ENCODE results near the gene PDE6H.

The PDE6H gene

GRCh38 chr12:14974633-14975032 is 1.8 kb downstream of the PDE6H start:
- DNase-seq (ENCODE audit: low read depth in 2 of 2): no peak

GRCh38 chr12:14975457-14975856 is 2.6 kb downstream of the PDE6H start:
- DNase-seq (ENCODE audit: low read depth in 2 of 2): no peak

- DNase-seq (ENCODE audit: low read depth in 2 of 2): no peak
Observed at GRCh38 chr12:14976658-14977057, 3.8 kb downstream of the PDE6H start.

- DNase-seq (ENCODE audit: low read depth in 2 of 2): no peak
Observed at GRCh38 chr12:14979468-14979867, 6.6 kb downstream of the PDE6H start.

GRCh38 chr12:14981049-14981448 is 8.2 kb downstream of the PDE6H start:
- DNase-seq (ENCODE audit: low read depth in 2 of 2): no peak

GRCh38 chr12:14982562-14982961 is 9.7 kb downstream of the PDE6H start:
- no peak for DNase-seq (ENCODE audit: low read depth in 2 of 2)

GRCh38 chr12:14982991-14983390 is 10.1 kb downstream of the PDE6H start:
- no peak for DNase-seq (ENCODE audit: low read depth in 2 of 2)

- no peak for DNase-seq (ENCODE audit: low read depth in 2 of 2)
Observed at GRCh38 chr12:14984036-14984435, 11.2 kb downstream of the PDE6H start.

GRCh38 chr12:14984766-14985285 is 12.0 kb downstream of the PDE6H start:
- no peak for DNase-seq (ENCODE audit: low read depth in 2 of 2)

- DNase-seq (ENCODE audit: low read depth in 2 of 2): no peak
Observed at GRCh38 chr12:14986449-14986848, 13.6 kb downstream of the PDE6H start.

GRCh38 chr12:14988035-14988434 is 15.2 kb downstream of the PDE6H start:
- no peak for DNase-seq (ENCODE audit: low read depth in 2 of 2)

- no peak for DNase-seq (ENCODE audit: low read depth in 2 of 2)
Observed at GRCh38 chr12:14989790-14990189, 16.9 kb downstream of the PDE6H start.

GRCh38 chr12:14991069-14991468 is 18.2 kb downstream of the PDE6H start:
- DNase-seq (ENCODE audit: low read depth in 2 of 2): no peak

- no peak for DNase-seq (ENCODE audit: low read depth in 2 of 2)
Observed at GRCh38 chr12:14992673-14993072, 19.8 kb downstream of the PDE6H start.

GRCh38 chr12:14993117-14993516 is 20.3 kb downstream of the PDE6H start:
- DNase-seq (ENCODE audit: low read depth in 2 of 2): no peak

- no peak for DNase-seq (ENCODE audit: low read depth in 2 of 2)
Observed at GRCh38 chr12:14993537-14994266, 20.9 kb downstream of the PDE6H start.

GRCh38 chr12:14994610-14995009 is 21.8 kb downstream of the PDE6H start:
- DNase-seq (ENCODE audit: low read depth in 2 of 2): no peak

GRCh38 chr12:14995583-14996425 is 23.0 kb downstream of the PDE6H start:
- no peak for DNase-seq (ENCODE audit: low read depth in 2 of 2)

GRCh38 chr12:14997998-14998397 is 25.2 kb downstream of the PDE6H start:
- DNase-seq (ENCODE audit: low read depth in 2 of 2): no peak

- no peak for DNase-seq (ENCODE audit: low read depth in 2 of 2)
Observed at GRCh38 chr12:14999021-14999694, 26.3 kb downstream of the PDE6H start.

- no peak for DNase-seq (ENCODE audit: low read depth in 2 of 2)
Observed at GRCh38 chr12:14999695-15000365, 27.0 kb downstream of the PDE6H start.

GRCh38 chr12:15000575-15000974 is 27.7 kb downstream of the PDE6H start:
- no peak for DNase-seq (ENCODE audit: low read depth in 2 of 2)

Measured in stimulated activated CD4-positive, alpha-beta T cell treated with anti-CD3 and anti-CD28 coated beads, Interleukin-1b, Interleukin-23, amount 100 ng/mL, for 1 hour (primary cell).